ENCODE data around the gene PROSER2. TPM values are rescaled to one million over a fixed set of nuclear protein-coding genes. Genes with fewer than 3 reads are reported as not detected.

The PROSER2 gene
- total RNA-seq, 4 donors from 2014 or later = 11.5 to 19.8 (median 13.4) TPM

- DNase-seq = no peak
- Histone ChIP-seq H3K4me1 (no peaks in the 10 kb centered on the region), H3K27me3 (no peaks in the 10 kb centered on the region), H3K36me3 (no peaks in the 10 kb centered on the region), H3K4me3 (replicated peaks in 1 of 3) (no peak overlapping the region), H3K9me3 (no peaks in the 10 kb centered on the region), H3K27ac (no peak overlapping the region)
- intact Hi-C loops (cut with DNase I) = no loop called here
- TF ChIP-seq, protein P1, sequence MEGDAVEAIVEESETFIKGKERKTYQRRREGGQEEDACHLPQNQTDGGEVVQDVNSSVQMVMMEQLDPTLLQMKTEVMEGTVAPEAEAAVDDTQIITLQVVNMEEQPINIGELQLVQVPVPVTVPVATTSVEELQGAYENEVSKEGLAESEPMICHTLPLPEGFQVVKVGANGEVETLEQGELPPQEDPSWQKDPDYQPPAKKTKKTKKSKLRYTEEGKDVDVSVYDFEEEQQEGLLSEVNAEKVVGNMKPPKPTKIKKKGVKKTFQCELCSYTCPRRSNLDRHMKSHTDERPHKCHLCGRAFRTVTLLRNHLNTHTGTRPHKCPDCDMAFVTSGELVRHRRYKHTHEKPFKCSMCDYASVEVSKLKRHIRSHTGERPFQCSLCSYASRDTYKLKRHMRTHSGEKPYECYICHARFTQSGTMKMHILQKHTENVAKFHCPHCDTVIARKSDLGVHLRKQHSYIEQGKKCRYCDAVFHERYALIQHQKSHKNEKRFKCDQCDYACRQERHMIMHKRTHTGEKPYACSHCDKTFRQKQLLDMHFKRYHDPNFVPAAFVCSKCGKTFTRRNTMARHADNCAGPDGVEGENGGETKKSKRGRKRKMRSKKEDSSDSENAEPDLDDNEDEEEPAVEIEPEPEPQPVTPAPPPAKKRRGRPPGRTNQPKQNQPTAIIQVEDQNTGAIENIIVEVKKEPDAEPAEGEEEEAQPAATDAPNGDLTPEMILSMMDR (IDR thresholded peaks at IDR 0.05) = no peak
- TF ChIP-seq POLR2A (IDR thresholded peaks at IDR 0.05) = no peak
- 85 to 86% methylated on average over 8 of the region's 8 CpGs for WGBS, 2 donors
Observed at GRCh38 chr10:11789956-11790355, 33.2 kb upstream of the PROSER2 start.

GRCh38 chr10:11793762-11794479 lies 29.2 kb upstream of the PROSER2 start:
- intact Hi-C loops (cut with DNase I) = no loop called here
- Histone ChIP-seq H3K36me3 (no peaks in the 10 kb centered on the region), H3K27me3 (no peaks in the 10 kb centered on the region), H3K27ac (no peak overlapping the region), H3K4me1 (no peaks in the 10 kb centered on the region), H3K4me3 (replicated peaks in 1 of 3) (no peak overlapping the region), H3K9me3 (no peaks in the 10 kb centered on the region)
- no peak for DNase-seq
- TF ChIP-seq, protein P1 (IDR thresholded peaks at IDR 0.05) = no peak
- TF ChIP-seq POLR2A (IDR thresholded peaks at IDR 0.05) = no peak
- 76 to 84% methylated on average over 11 to 12 of the region's 12 CpGs for WGBS, 2 donors

- H3K4me3 ChIP-seq (replicated peaks in 1 of 3) = no peak overlapping the region
- TF ChIP-seq POLR2A (IDR thresholded peaks at IDR 0.05) = no peak
- TF ChIP-seq, protein P1 (IDR thresholded peaks at IDR 0.05) = no peak
- 95% methylated on average over 5 of the region's 5 CpGs for WGBS, 2 donors
- DNase-seq = no peak
- no peak overlapping the region for H3K27ac ChIP-seq
- H3K9me3 ChIP-seq = no peaks in the 10 kb centered on the region
- H3K27me3 ChIP-seq = no peaks in the 10 kb centered on the region
- intact Hi-C loops (cut with DNase I) = no loop called here
- no peaks in the 10 kb centered on the region for H3K36me3 ChIP-seq
- H3K4me1 ChIP-seq = no peaks in the 10 kb centered on the region
Observed at GRCh38 chr10:11794566-11794965, 28.6 kb upstream of the PROSER2 start.

DNA sequence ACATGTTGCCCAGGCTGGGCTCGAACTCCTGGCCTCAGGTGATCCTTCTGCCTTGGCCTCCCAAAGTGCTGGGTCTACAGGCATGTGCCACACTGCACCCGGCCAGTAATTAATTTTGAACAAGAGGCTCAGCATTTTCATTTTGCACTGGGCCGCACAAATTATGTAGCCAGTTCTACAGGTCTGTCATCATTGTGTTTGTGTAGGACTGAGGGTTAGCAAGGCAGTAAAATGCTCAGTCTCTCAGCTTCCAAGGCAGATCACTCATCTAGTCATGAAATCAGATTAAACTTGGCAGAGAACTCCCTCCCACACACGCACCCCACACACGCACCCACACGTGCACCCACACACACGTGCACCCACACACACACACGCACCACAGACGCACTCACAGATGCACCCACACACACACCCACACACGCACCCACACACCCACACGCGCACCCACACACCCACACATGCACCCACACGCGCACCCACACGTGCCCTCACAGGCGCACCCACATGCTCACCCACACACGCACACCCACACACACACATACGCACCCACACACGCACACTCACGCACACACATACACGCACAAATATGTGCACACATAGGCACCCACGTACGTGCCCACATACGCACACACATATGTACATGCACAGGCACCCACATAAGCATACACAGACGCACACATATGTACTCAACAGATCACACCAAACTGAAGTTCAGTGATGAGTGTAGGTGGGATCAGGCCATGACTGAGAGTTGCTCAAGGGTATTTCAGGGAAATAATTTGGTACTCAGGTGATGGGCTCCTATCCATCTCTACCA lies 27.8 kb upstream of the PROSER2 start:
- WGBS, 2 donors = 95 to 97% methylated on average over 25 of the region's 25 CpGs
- Histone ChIP-seq H3K4me1 (no peaks in the 10 kb centered on the region), H3K36me3 (no peaks in the 10 kb centered on the region), H3K27ac (no peak overlapping the region), H3K4me3 (replicated peaks in 1 of 3) (no peak overlapping the region), H3K9me3 (no peaks in the 10 kb centered on the region), H3K27me3 (no peaks in the 10 kb centered on the region)
- intact Hi-C loops (cut with DNase I) = no loop called here
- no peak for DNase-seq
- TF ChIP-seq, protein P1 (IDR thresholded peaks at IDR 0.05) = no peak
- no peak for TF ChIP-seq POLR2A (IDR thresholded peaks at IDR 0.05)

DNA sequence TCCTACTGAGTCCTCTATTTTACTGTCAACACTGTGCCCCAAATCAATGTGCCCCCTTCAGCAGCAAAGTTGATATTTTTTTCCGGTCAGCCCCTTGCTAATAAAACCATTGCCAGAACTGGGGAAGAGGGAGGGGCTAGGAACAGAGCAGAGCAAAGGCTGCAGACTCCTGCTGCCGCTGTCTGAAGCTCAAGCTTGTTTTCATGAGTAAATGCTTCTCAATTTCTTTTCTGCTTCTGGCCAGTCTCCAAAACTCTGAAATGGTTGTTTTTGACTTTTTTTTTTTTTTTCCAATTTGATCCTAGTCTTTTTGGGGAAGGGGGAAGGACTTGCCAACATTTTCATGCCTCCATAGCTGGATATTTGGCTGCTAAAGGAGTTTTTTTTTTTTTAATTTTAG lies 26.7 kb upstream of the PROSER2 start:
- Histone ChIP-seq H3K36me3 (no peaks in the 10 kb centered on the region), H3K27ac (no peak overlapping the region), H3K9me3 (no peaks in the 10 kb centered on the region), H3K27me3 (no peaks in the 10 kb centered on the region), H3K4me3 (replicated peaks in 1 of 3) (no peak overlapping the region), H3K4me1 (no peaks in the 10 kb centered on the region)
- no peak for DNase-seq
- no peak for TF ChIP-seq POLR2A (IDR thresholded peaks at IDR 0.05)
- TF ChIP-seq, protein P1 (IDR thresholded peaks at IDR 0.05) = no peak
- WGBS, 2 donors = 65 to 74% methylated on average over 2 of the region's 2 CpGs
- intact Hi-C loops (cut with DNase I) = no loop called here
